GM12878 (cell line): Measurements from ENCODE around the gene GTSF1L. TPM values are rescaled to one million over a fixed set of nuclear protein-coding genes. Genes with fewer than 3 reads are reported as not detected.

ENCODE experiments used
- CBFB ChIP-seq: IDR thresholded peaks from 2 replicates; pipeline ENCODE4 v1.6.1; 2016; ENCODE audit warnings: antibody characterized with exemption, low read depth
- EGR1 ChIP-seq, 2 experiments: IDR thresholded peaks; 1 replicate in 1 of 2; 2 replicates in 1 of 2; pipeline ENCODE4 v1.6.1; 2011 to 2012; ENCODE audit warnings: low read depth in 2 of 2, low read length in 2 of 2, borderline replicate concordance in 1 of 2, mild to moderate bottlenecking in 1 of 2, moderate library complexity in 1 of 2
- NBN ChIP-seq: fragments of 450-650 bp; IDR thresholded peaks from 2 replicates; pipeline ENCODE4 v1.6.1; 2016
- TCF7 ChIP-seq: IDR thresholded peaks from 2 replicates; pipeline ENCODE4 v1.6.1; 2014; ENCODE audit warnings: antibody characterized with exemption, borderline replicate concordance
- polyA plus RNA-seq, 11 experiments: library from polyadenylated mRNA; depleted of rRNA in 4 of 11; unstranded in 6 of 11; stranded (reverse) in 5 of 11; fragments of >200 nt; fragmentation: Nextera tagmentation in 4 of 11; fragmentation: Illumina TruSeq in 1 of 11; extraction: Ambion mirVana in 4 of 11; extraction: Trizol in 1 of 11; gene quantifications; 1 replicate in 1 of 11; 2 replicates in 10 of 11; pipeline versions ENCODE4 v1.2.1 to v1.2.3, GENCODE V29; 2011 to 2016; ENCODE audit warnings: inconsistent platforms in 2 of 11, missing spikeins in 2 of 11, low read depth in 1 of 11
- total RNA-seq, 4 experiments: library from RNA; depleted of rRNA in 3 of 4; stranded (reverse); fragments of >200 nt in 3 of 4; fragmentation: Illumina TruSeq in 1 of 4; extraction: Trizol in 1 of 4; gene quantifications; 2 replicates each; pipeline versions ENCODE4 v1.2.1 to v1.2.3, GENCODE V29; 2013 to 2021
- TF ChIP-seq, protein P1 (sequence below): fragments of 450-650 bp; IDR thresholded peaks from 2 replicates; pipeline ENCODE4 v1.6.1; 2017; ENCODE audit warnings: mild to moderate bottlenecking
- TF ChIP-seq, protein P2 (sequence below): fragments of 450-650 bp; IDR thresholded peaks from 2 replicates; pipeline ENCODE4 v1.6.1; 2017; ENCODE audit warnings: mild to moderate bottlenecking, moderate library complexity
- TF ChIP-seq, protein P3 (sequence below): IDR thresholded peaks from 2 replicates; pipeline ENCODE4 v1.6.1; 2011; ENCODE audit warnings: low read depth, mild to moderate bottlenecking, low read length, moderate library complexity, borderline replicate concordance; ENCODE audit errors: extremely low read depth

The GTSF1L gene
- total and polyA plus RNA-seq, 10 of the 15 experiments (the other 5 are each of a cell fraction or from before 2014, with no cell fraction given), result 0.56 to 2.4 (median 1.3) TPM

DNA sequence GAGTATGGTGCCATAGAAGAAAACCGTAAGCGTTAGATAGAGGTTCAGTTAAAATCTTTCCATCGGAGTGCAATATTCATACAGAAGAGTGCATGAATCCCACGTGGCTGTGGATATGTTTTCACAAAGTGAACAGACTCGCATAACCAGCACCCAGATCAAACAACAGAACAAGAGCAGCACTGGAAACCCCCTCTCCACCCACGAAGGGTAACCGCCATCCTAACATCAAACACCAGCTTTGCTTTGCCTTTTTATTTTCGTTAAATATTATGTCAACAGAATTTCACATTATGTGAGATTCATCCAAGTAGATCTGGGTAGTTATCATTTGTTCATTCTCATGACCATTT is 4.7 kb downstream of the GTSF1L start (continued):
- TF ChIP-seq, protein P1, sequence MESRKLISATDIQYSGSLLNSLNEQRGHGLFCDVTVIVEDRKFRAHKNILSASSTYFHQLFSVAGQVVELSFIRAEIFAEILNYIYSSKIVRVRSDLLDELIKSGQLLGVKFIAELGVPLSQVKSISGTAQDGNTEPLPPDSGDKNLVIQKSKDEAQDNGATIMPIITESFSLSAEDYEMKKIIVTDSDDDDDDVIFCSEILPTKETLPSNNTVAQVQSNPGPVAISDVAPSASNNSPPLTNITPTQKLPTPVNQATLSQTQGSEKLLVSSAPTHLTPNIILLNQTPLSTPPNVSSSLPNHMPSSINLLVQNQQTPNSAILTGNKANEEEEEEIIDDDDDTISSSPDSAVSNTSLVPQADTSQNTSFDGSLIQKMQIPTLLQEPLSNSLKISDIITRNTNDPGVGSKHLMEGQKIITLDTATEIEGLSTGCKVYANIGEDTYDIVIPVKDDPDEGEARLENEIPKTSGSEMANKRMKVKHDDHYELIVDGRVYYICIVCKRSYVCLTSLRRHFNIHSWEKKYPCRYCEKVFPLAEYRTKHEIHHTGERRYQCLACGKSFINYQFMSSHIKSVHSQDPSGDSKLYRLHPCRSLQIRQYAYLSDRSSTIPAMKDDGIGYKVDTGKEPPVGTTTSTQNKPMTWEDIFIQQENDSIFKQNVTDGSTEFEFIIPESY, result 0 out of 2 replicates have a peak, but pooled peaks have one; percentile 42
- TF ChIP-seq EGR1 (IDR thresholded peaks at IDR 0.05; ENCODE audit: borderline replicate concordance in 1 of 2, low read depth in 2 of 2, low read length in 2 of 2) (peak in 1 of 2 experiments; percentile 65; a peak in 1 of 3 replicates), CBFB (0 out of 2 replicates have a peak, but pooled peaks have one; percentile 20), TCF7 (0 out of 2 replicates have a peak, but pooled peaks have one; percentile 17), NBN (0 out of 2 replicates have a peak, but pooled peaks have one; percentile 47)
- TF ChIP-seq, protein P2, sequence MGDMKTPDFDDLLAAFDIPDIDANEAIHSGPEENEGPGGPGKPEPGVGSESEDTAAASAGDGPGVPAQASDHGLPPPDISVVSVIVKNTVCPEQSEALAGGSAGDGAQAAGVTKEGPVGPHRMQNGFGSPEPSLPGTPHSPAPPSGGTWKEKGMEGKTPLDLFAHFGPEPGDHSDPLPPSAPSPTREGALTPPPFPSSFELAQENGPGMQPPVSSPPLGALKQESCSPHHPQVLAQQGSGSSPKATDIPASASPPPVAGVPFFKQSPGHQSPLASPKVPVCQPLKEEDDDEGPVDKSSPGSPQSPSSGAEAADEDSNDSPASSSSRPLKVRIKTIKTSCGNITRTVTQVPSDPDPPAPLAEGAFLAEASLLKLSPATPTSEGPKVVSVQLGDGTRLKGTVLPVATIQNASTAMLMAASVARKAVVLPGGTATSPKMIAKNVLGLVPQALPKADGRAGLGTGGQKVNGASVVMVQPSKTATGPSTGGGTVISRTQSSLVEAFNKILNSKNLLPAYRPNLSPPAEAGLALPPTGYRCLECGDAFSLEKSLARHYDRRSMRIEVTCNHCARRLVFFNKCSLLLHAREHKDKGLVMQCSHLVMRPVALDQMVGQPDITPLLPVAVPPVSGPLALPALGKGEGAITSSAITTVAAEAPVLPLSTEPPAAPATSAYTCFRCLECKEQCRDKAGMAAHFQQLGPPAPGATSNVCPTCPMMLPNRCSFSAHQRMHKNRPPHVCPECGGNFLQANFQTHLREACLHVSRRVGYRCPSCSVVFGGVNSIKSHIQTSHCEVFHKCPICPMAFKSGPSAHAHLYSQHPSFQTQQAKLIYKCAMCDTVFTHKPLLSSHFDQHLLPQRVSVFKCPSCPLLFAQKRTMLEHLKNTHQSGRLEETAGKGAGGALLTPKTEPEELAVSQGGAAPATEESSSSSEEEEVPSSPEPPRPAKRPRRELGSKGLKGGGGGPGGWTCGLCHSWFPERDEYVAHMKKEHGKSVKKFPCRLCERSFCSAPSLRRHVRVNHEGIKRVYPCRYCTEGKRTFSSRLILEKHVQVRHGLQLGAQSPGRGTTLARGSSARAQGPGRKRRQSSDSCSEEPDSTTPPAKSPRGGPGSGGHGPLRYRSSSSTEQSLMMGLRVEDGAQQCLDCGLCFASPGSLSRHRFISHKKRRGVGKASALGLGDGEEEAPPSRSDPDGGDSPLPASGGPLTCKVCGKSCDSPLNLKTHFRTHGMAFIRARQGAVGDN, result 0 out of 2 replicates have a peak, but pooled peaks have one; percentile 52
- TF ChIP-seq, protein P3, sequence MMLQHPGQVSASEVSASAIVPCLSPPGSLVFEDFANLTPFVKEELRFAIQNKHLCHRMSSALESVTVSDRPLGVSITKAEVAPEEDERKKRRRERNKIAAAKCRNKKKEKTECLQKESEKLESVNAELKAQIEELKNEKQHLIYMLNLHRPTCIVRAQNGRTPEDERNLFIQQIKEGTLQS, result no peak
